Effector CD8-positive, alpha-beta T cell (primary cell): Measurements from ENCODE around the gene SORCS1.

Experiments used
- DNase-seq: peaks from one replicate; lab custom pipeline; 2025; lab: John Stamatoyannopoulos, UW

SORCS1 gene

GRCh38 chr10:106816318-106817085 lies 348.0 kb downstream of the SORCS1 start:
- DNase-seq: no peak

DNA sequence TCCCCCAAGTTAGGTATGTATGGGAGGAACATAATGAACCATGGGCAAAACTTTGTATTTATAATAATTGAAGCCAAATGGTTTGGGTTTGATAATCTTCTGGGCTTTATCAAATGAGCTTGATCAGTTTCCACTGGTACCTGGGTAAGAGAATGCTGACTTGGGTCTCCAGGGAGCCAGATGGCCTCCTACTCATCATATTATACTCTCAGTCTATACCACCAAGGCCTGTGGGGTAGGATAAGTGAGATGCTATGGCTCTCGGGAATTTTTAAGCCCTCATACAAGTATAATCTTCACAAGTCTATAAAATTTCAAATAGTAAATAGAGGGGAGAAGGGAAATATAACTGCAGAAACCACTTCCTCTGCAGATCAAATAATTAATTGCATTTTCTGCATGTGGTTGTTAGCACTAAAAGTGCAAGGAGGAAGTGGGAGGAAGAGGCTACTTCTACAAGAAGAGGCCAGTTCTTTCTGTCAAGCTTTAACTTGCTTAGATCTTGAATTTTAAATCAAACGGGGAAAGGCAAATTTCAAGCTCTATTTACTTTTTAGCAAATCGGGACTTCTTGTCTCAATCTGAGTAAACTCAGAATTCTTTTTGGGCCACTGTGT lies 349.0 kb downstream of the SORCS1 start:
- DNase-seq: no peak

DNA sequence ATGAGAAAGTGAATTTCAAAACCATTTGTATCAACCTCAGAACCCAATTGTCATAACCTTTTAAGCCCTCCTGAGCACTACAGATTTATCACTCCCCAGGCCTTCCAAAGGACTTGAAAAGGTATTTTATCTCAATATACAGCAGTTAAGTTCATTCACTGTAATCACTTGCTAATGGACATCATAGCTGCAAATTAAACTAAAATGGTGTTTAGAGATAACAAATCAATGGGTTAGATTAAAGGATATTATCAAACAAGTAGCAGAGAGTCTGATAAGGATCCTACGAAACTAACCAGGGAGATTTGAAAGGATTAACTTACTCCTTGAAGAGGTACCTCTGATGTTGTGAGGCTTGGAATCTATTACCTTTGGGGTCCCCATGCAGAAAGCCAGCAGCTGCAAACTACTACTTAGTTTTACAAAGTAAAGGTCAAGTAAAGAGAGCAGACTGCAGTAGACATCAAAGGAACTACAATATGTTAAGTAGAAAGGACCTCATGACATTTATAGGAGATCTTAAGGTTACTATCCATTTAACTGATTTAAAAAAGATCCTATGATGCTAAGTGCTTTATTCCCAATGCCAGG lies 359.4 kb downstream of the SORCS1 start:
- DNase-seq: no peak

GRCh38 chr10:106802949-106803348 lies 361.6 kb downstream of the SORCS1 start:
- DNase-seq: no peak

DNA sequence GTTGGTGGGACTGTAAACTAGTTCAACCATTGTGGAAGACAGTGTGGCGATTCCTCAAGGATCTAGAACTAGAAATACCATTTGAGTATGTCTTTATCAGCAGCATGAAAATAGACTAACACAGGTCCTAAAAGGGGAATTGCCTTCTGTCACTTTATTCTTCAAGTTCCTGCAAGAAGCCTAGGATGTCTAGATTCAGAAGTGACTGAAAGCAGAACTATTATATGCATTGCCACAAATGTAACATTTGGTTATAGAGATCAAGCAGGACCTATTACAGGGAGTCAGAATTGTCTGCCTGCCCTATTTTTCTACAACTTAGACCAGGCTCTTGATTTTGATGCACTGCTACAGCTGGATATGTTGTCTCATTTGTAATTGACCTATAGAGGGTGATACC lies 364.7 kb downstream of the SORCS1 start:
- DNase-seq: no peak

DNA sequence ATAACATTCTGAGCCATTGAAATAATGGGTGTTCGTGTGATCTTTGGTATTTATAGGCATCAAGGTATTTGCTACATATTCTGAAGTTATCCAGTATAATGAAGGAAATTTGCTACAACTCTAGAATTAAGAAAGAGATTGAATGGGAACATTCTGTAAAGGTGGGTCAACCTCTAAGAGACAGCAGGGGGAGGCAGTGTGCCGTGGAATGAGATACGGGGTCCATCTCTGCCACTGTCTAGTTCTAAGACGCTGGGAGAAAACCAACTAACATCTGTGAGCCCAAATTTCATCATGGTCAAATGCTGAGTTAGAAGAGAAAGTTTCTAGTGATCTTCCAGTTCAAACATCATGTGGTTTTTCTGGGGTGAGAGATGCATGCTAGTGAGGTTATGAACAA lies 368.9 kb downstream of the SORCS1 start:
- DNase-seq: no peak

DNA sequence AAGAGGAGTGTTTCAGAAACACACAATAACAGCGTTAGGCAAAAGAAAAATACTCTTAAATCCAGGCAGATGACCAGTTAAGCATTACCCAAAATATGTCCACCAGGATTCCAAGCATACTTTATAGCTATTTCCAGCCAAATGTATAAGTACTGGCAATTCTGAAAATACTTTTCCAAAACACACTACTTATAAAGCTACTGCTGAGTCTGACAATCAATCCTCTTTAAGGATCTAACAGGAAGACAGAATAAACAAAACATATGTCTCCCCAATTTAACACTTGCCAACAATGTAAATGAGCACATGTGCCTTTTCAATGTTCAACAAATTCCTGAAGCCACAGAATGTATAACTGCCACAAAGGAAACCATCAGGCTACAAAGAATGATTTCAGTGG lies 370.9 kb downstream of the SORCS1 start:
- DNase-seq: no peak

DNA sequence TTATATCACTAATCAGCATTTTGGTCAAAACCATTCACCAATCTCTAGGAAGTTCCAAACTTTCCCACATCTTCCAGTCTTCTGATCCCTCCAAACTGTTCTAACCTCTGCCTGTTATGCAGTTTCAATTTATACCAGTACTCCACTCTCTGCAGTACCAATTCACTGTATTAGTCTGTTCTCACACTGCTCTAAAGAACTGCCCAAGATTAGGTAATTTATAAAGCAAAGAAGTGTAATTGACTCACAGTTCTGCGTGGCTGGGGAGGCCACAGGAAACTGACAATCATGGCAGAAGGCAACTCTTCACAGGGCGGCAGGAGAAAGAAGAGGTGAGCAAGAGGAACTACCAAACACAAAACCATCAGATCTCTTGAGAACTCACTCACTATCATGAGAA lies 374.9 kb downstream of the SORCS1 start:
- DNase-seq: no peak

DNA sequence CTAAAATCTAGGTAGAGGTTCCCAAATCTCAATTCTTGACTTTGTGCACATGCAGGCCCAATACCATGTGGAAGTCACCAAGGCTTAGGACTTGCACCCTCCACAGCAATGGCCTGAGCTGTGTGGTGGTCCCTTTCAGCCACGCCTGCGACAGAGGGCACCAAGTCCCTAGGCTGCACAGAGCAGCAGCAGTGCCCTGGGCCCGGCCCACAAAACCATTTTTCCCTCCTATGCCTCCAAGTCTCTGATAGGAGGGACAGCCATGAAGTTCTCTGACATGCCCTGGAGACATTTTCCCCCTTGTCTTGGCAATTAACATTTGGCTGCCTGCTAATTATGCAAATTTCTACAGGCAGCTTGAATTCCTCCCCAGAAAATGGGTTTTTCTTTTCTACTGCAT lies 375.5 kb downstream of the SORCS1 start:
- DNase-seq: no peak

DNA sequence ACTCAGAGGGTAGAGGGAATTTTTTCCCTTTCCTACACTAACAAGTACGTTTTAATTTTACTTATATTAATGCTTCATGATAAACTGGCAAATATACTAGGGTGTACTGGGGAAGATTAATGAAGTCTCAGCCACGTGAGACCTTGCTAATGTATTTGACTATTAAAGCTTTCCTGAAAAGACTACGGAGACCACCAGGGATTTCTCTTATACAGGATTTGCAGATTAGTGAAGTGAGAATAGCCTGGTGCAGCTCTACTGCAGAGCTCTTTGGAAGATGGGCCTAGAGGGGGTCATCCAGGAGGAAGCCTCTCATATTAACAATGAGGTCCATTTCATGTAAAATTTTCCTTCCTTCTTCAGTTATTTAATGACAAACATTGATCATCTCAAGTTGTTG lies 379.0 kb downstream of the SORCS1 start:
- DNase-seq: no peak

GRCh38 chr10:106780632-106781031 lies 383.9 kb downstream of the SORCS1 start:
- DNase-seq: no peak

- DNase-seq: no peak
These were observed 386.7 kb downstream of the SORCS1 start for GRCh38 chr10:106777841-106778240.

DNA sequence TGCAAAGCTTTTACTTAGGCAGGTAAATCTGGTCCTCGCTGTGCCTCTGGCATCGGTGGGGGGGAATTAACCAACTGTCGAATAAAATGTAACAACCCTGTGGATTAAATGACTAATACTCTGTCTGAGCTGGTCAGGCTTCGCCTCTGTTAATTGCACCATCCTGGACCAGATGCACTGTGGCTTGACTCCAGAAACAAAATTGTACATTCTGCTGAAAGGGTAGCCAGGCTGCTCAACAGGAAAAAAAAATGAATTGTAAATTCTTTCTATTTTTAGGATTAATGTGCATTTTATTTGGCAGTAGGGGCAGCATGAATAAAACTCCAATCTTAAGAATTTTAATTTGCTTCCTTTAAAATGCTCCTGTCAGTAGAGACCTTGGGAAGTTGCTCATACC lies 389.4 kb downstream of the SORCS1 start:
- no peak for DNase-seq

- DNase-seq: no peak
These were observed 391.5 kb downstream of the SORCS1 start for GRCh38 chr10:106772957-106773356.

GRCh38 chr10:106771154-106771553 lies 393.4 kb downstream of the SORCS1 start:
- DNase-seq: no peak

- no peak for DNase-seq
These were observed 396.3 kb downstream of the SORCS1 start for GRCh38 chr10:106768204-106768603.

- no peak for DNase-seq
These were observed 398.6 kb downstream of the SORCS1 start for GRCh38 chr10:106765928-106766327.

DNA sequence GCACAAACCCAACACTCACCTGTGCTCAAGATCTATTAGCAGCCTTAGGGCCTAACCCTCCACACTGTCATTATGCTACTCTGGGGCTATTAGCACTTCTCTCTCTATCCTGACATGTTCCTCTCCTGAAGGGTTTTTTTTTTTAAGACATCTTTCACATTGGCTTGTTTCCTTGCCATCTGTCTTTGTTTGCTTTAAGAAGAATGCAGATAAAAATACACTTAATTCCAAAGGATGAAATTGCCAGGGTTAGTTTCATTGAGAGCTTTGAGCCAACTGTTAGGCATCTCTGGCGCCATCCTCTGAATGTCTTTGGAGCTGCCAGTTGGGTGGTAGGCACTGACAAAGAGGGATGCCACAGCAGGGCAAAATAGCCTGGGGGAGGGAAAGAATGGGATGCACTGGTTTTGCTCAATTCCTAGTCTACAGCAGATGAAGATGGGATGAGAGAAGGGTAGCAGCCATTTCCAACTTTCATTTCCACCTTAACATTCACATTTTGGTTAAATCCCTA lies 399.2 kb downstream of the SORCS1 start:
- DNase-seq: no peak

DNA sequence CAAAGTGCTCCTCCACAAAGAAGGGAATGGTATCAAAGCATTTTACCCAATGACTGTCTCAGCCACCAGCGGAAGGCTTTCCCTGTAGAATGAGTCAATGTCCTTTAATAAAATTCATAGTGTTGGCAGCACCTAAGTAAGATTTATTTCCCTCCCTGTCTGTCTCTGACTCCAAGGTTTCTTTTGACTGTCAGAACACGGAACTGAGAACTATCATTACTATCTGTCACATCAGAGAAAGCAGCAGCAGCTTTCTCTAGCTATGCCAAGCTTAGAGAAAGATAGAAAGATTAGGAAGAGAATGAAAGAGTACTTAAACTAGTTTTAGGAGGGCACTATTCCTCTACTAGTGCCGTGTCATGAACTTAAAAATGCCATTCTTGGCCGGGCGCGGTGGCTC lies 400.1 kb downstream of the SORCS1 start:
- DNase-seq: no peak

- DNase-seq: no peak
These were observed 402.6 kb downstream of the SORCS1 start for GRCh38 chr10:106761906-106762305.

- no peak for DNase-seq
These were observed 407.0 kb downstream of the SORCS1 start for GRCh38 chr10:106757521-106757920.

DNA sequence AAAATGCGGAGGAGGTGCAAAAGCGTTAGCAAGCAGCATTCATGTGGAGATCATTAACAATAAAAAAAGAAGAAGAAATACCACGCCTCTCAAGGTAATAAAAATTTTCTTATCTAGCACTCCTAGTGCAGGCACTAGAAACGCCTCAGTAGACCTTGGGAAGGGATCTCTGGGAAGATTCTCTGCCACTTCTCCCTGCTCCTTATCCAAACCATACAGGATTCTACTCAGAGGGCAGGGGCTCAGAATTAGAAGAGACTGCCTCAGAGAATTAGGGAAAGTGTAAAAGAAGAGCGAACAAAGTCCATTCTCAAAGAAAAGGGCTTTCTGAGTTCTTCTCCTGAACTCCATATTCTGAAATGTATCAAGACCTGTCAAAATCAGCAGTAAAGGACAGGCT lies 413.4 kb downstream of the SORCS1 start:
- no peak for DNase-seq

- DNase-seq: no peak
These were observed 417.6 kb downstream of the SORCS1 start for GRCh38 chr10:106746868-106747267.
